Common myeloid progenitor, CD34-positive (primary cell): ENCODE results near the gene FTO.

ENCODE experiments used
- CTCF ChIA-PET: fragments of 350-600 bp; sonication (Branson Sonifier 250); formaldehyde crosslinking; loops from one replicate; lab custom pipeline; 2021; ENCODE audit warnings: antibody characterized with exemption; lab: Charles Lee
- POLR2A ChIA-PET: fragments of 350-600 bp; sonication (Branson Sonifier 250); formaldehyde crosslinking; loops from one replicate; lab custom pipeline; 2021; ENCODE audit warnings: antibody characterized with exemption; lab: Charles Lee
- DNase-seq, 3 donors: peaks; one replicate each; pipeline versions ENCODE4 v3.0.0 to v3.0.0-alpha.2; 2013
- H3K27ac ChIP-seq, 2 experiments: 1 replicate in 1 of 2; 2 replicates in 1 of 2; pipeline ENCODE4 v1.7.0; 2013; ENCODE audit warnings: inconsistent platforms in 2 of 2, low read length in 2 of 2, mild to moderate bottlenecking in 2 of 2, low read depth in 1 of 2, moderate library complexity in 1 of 2; ENCODE audit not compliant: severe bottlenecking in 2 of 2, insufficient read depth in 1 of 2, poor library complexity in 1 of 2
- H3K27me3 ChIP-seq, 5 experiments: replicated peaks in 2 of 5; 1 replicate in 3 of 5; 2 replicates in 2 of 5; pipeline versions ENCODE4 v1.6.1 to v1.7.0; 2013; ENCODE audit warnings: low read length in 4 of 5, mild to moderate bottlenecking in 2 of 5, moderate library complexity in 2 of 5, inconsistent platforms in 1 of 5; ENCODE audit not compliant: insufficient read depth in 5 of 5, control insufficient read depth in 4 of 5
- H3K36me3 ChIP-seq, 4 experiments: 1 replicate in 2 of 4; 2 replicates in 2 of 4; pipeline versions ENCODE4 v1.6.1 to v1.7.0; 2013; ENCODE audit warnings: low read length in 3 of 4, control low read depth in 1 of 4, mild to moderate bottlenecking in 1 of 4; ENCODE audit not compliant: control insufficient read depth in 4 of 4, insufficient read depth in 4 of 4
- H3K4me1 ChIP-seq, 4 experiments: 1 replicate in 3 of 4; 2 replicates in 1 of 4; pipeline versions ENCODE4 v1.6.1 to v1.7.1; 2013; ENCODE audit warnings: low read length in 3 of 4, mild to moderate bottlenecking in 3 of 4, control low read depth in 1 of 4, inconsistent platforms in 1 of 4, moderate library complexity in 1 of 4; ENCODE audit not compliant: control insufficient read depth in 4 of 4, insufficient read depth in 4 of 4; ENCODE audit errors: control extremely low read depth in 1 of 4
- H3K4me3 ChIP-seq, 7 experiments: 1 replicate in 4 of 7; 2 replicates in 3 of 7; pipeline versions ENCODE4 v1.5.1 to v1.7.0; 2013; ENCODE audit warnings: mild to moderate bottlenecking in 7 of 7, low read length in 6 of 7, moderate library complexity in 6 of 7, inconsistent platforms in 2 of 7, low read depth in 2 of 7, control low read depth in 1 of 7; ENCODE audit not compliant: insufficient read depth in 4 of 7, control insufficient read depth in 1 of 7; ENCODE audit errors: extremely low read depth in 1 of 7
- H3K9me3 ChIP-seq, 5 experiments: 1 replicate in 4 of 5; 2 replicates in 1 of 5; pipeline versions ENCODE4 v1.6.1 to v1.7.1; 2013; ENCODE audit warnings: low read length in 4 of 5, mild to moderate bottlenecking in 2 of 5, inconsistent platforms in 1 of 5, low read depth in 1 of 5, moderate library complexity in 1 of 5; ENCODE audit not compliant: control insufficient read depth in 4 of 5, insufficient read depth in 2 of 5; ENCODE audit errors: control extremely low read depth in 1 of 5
- WGBS: methylation state at CpG from one replicate; pipeline ENCODE4 v1.1.5; 2013; ENCODE audit not compliant: insufficient coverage; 5-methylcytosine and 5-hydroxymethylcytosine counted together

FTO gene

DNA sequence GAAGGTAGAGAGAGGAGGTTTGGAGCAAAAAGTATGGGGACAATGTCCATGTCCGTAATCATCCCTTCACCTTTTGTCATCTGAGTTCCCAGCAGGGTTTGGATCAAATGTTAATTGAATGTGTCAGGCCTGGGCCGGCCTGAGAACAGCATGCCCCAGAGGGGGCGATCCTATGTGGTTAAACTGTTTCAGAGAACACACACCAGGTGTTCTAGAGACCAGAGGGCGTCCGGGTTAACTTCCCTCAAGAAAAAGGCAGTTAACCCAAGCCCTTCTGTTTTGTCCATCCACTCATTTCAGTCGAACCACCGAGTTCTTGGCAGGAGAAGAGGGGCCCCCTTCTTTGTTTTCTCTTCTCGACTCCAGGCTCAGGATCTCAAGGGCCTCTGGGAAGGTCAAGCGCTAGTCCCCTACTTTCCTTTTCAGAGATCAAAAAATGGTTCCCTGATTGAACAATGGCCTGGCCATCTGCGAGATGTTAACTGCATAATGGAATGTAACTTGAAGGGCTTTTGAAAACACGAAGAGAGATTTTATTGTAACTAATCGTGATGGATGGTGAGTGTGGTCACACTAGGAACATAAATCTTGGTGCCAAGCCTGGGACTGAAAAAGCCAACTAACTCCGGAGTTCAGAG lies 440.1 kb downstream of the FTO start:
- 29% methylated on average over 7 of the region's 13 CpGs for WGBS
- DNase-seq: peak in 2 of 3 donors; percentile 11 to 18
- no peak overlapping the region for H3K4me3 ChIP-seq
- H3K36me3 ChIP-seq: no peaks in the 10 kb centered on the region
- no peak overlapping the region for H3K27ac ChIP-seq
- ChIA-PET POLR2A (no interaction called here), CTCF (no interaction called here)
- no peaks in the 10 kb centered on the region for H3K4me1 ChIP-seq
- peaks cover 0 to under 1% (median 0%) of the 10 kb centered on the region in 5 experiments for H3K27me3 ChIP-seq
- H3K9me3 ChIP-seq: peaks cover 0 to 2% (median 0%) of the 10 kb centered on the region in 5 experiments

DNA sequence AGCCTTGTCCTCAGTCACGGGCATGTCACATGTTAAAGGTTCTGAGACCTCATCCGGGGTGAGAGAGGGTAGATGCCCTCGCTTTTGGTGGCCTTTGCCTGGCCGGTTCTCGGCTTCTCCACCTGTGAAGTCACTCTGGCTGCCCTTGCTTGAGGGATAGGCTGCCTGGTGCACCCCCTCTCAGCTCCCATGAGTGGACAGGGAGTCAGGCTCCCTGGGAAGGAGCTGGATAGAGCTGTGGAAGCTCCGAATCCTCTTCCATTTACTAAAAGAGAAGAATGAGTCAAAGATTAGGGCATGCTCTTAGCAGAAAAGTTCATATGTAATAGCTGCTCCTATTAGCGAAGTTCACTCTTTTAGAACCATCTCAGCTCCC lies 440.6 kb downstream of the FTO start:
- Histone ChIP-seq H3K4me1 (no peaks in the 10 kb centered on the region), H3K4me3 (no peak overlapping the region), H3K9me3 (peaks cover 0 to 4% (median 0%) of the 10 kb centered on the region in 5 experiments), H3K36me3 (no peaks in the 10 kb centered on the region), H3K27me3 (peaks cover 0 to 2% (median 0%) of the 10 kb centered on the region in 5 experiments), H3K27ac (no peak overlapping the region)
- WGBS: 85% methylated on average over 6 of the region's 7 CpGs
- ChIA-PET POLR2A (no interaction called here), CTCF (no interaction called here)
- DNase-seq: no peak

DNA sequence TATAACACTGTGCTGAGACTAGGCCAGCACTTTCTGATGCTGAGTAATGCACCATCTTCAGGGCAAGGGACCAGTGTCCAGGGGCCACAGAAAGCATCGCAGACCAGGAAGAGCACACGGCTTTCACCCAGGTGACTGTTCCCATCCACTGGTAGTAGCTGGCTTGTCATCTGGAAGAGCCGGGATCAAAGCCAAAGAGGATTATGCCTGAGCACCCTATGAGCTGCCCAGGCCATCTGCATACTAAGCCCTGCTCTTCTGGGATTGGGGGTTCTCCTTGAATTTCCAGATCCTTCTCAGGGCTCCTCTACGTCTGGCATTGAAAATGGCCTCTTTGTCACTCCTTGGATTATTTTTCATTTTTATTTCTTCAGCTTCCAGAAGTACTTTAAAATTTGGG lies 441.9 kb downstream of the FTO start:
- CTCF ChIA-PET: no interaction called here
- DNase-seq: no peak
- Histone ChIP-seq H3K9me3 (peaks cover 0 to 4% (median 0%) of the 10 kb centered on the region in 5 experiments), H3K36me3 (no peaks in the 10 kb centered on the region), H3K27ac (no peak overlapping the region), H3K4me1 (no peaks in the 10 kb centered on the region), H3K4me3 (no peak overlapping the region), H3K27me3 (peaks cover 0 to 4% (median 1%) of the 10 kb centered on the region in 5 experiments)
- POLR2A ChIA-PET: no interaction called here
- 67% methylated on average over 3 of the region's 4 CpGs for WGBS

DNA sequence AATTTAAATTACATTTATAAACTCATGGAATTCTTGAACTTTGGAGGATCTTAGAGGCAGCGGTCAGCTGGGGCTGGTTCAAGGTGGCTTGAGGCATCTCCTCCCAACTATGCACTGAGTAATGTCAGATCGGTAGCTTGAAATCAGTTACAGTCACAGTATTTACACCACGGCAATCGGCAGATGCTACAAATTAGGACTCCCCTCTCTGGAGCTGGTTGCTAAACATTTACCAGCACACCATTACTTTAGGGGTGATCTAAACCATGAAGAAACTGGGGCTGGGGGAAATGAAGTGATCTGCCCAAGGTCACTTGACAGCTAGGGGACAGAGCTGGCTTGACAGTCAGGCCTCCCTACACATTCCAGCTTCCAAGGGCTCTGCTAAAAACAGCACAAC lies 445.0 kb downstream of the FTO start:
- ChIA-PET POLR2A (no interaction called here), CTCF (no interaction called here)
- Histone ChIP-seq H3K27ac (no peak overlapping the region), H3K4me1 (no peaks in the 10 kb centered on the region), H3K36me3 (no peaks in the 10 kb centered on the region), H3K27me3 (peaks cover 0 to 4% (median 2%) of the 10 kb centered on the region in 5 experiments), H3K4me3 (no peak overlapping the region), H3K9me3 (peaks cover 0 to 4% (median 0%) of the 10 kb centered on the region in 5 experiments)
- no CpG with 5 or more reads among the region's 4 CpGs for WGBS
- no peak for DNase-seq

DNA sequence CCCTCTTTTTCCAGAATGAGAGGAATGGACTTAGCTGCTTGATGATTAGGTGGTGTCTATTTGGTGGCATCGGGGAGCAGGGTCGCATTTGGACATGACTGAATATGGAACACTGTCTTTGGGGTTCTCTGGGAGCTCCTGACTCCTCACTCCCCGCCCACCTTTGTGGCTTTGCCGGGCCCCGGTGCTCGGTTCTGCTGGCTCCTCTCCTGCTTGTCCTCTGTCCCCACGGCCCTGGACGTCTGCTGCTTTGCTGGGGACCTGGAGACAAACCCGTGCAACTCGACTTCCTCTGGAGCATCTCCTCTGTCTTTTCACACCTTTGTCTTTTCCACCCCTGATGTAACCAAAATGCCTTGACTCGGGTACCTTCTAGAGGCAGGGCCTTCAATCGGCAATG lies 446.9 kb downstream of the FTO start:
- Histone ChIP-seq H3K9me3 (peaks cover 0 to 4% (median 0%) of the 10 kb centered on the region in 5 experiments), H3K4me1 (no peaks in the 10 kb centered on the region), H3K27ac (no peak overlapping the region), H3K4me3 (no peak overlapping the region), H3K27me3 (peaks cover 0 to 4% (median 2%) of the 10 kb centered on the region in 5 experiments), H3K36me3 (no peaks in the 10 kb centered on the region)
- ChIA-PET CTCF (no interaction called here), POLR2A (interaction anchor here (0.5 kb wide), 1 partner anchor 32 kb away, joined by 3 read pairs; no protein-coding TSS in a partner anchor)
- 90% methylated on average over 10 of the region's 12 CpGs for WGBS
- no peak for DNase-seq

DNA sequence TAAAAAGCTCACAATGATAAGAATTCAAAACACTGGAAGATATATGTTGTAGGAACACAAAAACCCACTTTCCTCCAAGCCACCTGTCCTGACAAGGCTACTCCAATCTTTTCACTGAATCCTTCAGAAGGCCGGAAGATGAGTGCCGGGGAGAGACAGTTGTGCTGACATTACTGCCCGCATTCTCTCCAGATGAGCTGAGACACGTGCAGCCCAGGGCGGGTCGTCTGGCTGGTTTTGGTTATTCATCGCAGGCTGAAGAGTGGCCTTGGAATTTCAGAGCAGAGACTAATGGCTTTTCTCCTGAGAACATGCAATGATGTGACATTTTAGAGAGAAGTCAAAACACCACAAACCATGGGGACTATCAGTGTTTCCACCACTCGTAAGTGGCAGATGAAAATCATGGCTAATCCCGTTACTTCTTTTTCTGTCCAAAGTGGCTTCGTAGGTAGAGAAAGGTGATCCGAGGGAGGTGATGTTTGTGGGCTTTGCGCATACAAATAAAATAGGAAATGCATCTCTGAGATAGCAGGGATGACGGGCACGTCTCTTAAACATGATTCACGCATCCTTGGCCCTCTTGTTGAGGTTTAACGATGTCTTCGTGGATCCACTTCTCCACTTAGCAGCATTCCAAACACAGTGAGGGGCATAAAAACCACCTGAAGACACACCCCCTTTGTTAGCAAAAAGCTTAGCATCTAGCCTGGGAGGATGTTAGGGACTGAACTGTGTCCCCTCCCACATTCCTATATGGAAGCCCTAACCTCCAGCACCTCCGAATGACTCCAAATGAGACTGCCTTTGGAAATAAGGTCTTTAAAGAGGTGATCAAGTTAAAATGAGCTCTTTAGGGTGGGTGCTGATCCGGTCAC lies 448.6 kb downstream of the FTO start:
- Histone ChIP-seq H3K27me3 (peaks cover 0 to 4% (median 2%) of the 10 kb centered on the region in 5 experiments), H3K9me3 (peaks cover 0 to 6% (median 0%) of the 10 kb centered on the region in 5 experiments), H3K36me3 (no peaks in the 10 kb centered on the region), H3K4me3 (no peak overlapping the region), H3K27ac (no peak overlapping the region), H3K4me1 (no peaks in the 10 kb centered on the region)
- 96% methylated on average over 14 of the region's 19 CpGs for WGBS
- ChIA-PET CTCF (no interaction called here), POLR2A (no interaction called here)
- no peak for DNase-seq
